Measurements from ENCODE around the gene C19orf38.

GRCh38 chr19:10815969-10816644 is 32.1 kb upstream of the C19orf38 start:
- TF ChIP-seq EZH2 (IDR thresholded peaks at IDR 0.05; ENCODE audit: low read depth, unreplicated experiment) (no peak), CREB1 (CRISPR knock-in tag; IDR thresholded peaks at IDR 0.05; ENCODE audit: low read depth) (no peak)
